Ramos (cell line): ENCODE measurements around the gene HPN.

Experiments used
- in situ Hi-C: fragments of 300-500 bp; cut with MboI; formaldehyde crosslinking; loops from one replicate; pipeline ENCODE4 v1.14.3; 2022; ENCODE audit warnings: low sequenced_read_pairs; ENCODE audit not compliant: unreplicated experiment

The HPN gene

GRCh38 chr19:35008891-35009341, 32.6 kb upstream of the HPN start:
- in situ Hi-C loops: no loop called here

DNA sequence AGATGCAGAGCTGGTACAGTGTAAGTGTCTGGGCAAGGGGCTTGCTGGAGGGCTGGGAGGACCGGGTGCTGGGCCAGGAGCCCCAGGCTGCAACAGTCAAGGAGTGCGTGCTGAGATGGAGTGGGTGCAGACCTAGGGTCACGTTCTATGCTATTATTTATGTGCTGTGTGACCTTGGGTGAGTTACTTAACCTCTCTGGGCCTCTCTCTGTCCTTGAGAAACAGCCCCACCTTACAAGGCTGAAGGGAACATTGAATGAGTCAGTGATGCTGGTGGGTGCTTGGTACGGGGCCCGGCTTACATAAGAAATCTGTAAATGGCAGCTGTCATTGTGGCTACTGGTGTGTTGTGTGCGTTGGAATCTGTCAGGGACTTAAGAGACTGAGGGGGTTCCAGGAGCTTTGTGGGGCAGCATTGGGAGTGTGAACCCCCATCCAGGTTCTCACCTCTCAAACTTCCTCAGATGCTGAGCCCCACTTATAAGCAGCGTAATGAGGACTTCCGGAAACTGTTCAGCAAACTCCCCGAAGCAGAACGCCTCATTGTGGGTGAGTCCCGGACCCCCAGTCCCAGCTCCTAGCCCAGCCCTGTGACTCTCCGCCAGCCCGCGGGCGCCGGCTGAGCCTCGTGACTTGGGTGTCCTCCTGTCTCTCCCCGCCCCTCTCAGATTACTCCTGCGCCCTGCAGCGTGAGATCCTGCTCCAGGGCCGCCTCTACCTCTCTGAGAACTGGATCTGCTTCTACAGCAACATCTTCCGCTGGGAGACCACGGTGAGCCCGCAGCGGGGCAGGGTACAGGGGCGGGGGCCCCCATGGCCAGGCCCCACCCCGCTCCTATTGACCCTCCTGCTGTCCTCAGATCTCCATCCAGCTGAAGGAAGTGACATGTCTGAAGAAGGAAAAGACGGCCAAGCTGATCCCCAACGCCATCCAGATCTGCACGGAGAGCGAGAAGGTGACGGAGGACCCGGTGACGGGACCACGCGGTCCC, 31.8 kb upstream of the HPN start:
- in situ Hi-C loops: loop anchor here (5.0 kb wide), 1 partner anchor 47 kb away; the partner anchor contains the start of gene ZNF792

DNA sequence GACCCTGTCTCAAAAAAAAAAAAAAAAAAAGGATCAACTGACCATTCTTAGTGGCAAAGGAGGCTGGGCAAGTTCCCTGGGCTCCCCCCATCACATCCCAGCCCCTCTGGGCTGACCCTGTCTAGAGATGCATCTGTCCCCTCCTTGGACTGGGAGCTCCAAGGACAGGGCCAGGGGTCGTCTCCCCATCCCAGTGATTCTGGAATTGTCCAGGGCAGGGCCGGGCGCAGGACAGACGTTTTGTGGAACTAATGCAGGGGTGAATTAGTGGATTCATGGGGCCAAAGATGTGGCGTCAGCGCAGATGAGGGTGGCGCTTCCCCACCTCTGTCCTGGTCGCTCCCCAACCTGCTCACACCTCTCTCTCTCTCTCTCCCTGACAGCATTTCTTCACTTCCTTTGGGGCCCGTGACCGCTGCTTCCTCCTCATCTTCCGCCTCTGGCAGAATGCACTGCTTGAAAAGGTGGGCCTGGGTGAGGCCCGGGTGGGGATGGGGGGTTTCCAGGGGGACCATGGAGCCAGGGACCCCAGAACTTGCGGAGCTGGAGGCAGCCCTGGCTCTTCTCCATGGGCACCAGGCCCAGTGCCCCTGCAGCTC, 30.3 kb upstream of the HPN start:
- in situ Hi-C loops: loop anchor here (5.0 kb wide), 1 partner anchor 49 kb away; the partner anchor contains the start of gene ZNF792

- in situ Hi-C loops: loop anchor here (5.0 kb wide), 1 partner anchor 50 kb away; the partner anchor contains the start of gene ZNF792
Observed at GRCh38 chr19:35011737-35012682, 29.5 kb upstream of the HPN start.

- in situ Hi-C loops: loop anchor here (5.0 kb wide), 1 partner anchor 51 kb away; the partner anchor contains the start of gene ZNF792
Observed at GRCh38 chr19:35013041-35013819, 28.3 kb upstream of the HPN start.

GRCh38 chr19:35013820-35014754, 27.4 kb upstream of the HPN start:
- in situ Hi-C loops: loop anchor here (5.0 kb wide), 1 partner anchor 52 kb away; the partner anchor contains the start of gene ZNF792

DNA sequence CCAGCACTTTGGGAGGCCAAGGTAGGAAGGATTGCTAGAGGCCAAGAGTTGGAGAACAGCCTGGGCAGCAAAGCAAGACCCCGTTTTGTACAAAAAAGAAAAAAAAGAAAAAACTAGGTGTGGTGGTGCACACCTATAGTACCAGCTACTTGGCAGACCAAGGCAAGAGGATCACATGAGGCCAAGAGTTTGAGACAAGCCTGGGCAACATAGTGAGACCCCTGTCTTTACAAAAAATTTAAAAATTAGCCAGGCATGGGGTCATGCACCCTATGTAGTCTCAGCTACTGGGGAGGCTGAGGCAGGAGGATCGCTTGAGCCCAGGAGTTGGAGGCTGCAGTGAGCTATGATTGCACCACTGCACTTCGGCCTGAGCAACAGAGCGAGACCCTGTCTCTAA, 26.7 kb upstream of the HPN start:
- in situ Hi-C loops: loop anchor here (5.0 kb wide), 1 partner anchor 52 kb away; the partner anchor contains the start of gene ZNF792

GRCh38 chr19:35015270-35015953, 26.1 kb upstream of the HPN start:
- in situ Hi-C loops: no loop called here

DNA sequence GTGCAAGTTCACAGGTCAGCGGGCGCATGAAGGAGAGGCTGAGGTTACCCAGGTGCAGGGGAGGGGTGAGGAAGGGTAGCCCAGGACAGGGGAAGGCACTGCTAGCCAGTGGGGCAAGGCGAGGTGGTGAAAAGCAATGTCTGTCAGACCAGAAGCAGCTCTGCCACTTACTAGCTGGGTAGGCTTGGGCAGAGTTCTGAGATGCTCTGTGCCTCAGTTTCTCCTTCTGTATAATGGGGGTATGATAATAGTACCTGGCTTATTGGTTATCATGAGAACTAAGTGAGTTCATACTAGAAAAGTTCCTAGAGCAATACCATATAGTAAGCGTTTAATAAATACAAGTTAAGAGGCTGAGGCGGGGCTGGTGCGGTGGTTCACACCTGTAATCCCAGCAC, 25.6 kb upstream of the HPN start:
- in situ Hi-C loops: no loop called here

DNA sequence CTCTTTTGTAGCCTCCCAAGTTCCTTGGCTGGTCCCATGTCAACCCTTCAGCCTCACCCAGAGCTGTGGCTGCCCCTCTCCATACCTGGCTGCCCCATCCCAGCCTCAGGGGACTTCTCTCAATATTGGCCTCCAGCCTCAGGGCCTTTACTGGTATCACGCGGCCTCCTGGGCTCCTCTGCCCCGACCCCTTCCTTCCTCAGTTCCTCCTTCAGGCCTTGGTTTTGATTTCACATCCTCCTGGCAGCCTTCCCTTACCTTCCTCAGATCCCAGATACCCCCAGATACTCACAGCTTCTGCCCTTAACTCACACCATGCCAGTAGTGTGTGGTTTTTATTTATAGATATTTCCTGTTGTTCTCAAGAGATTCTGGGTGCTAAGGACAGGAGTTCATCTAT, 24.0 kb upstream of the HPN start:
- in situ Hi-C loops: no loop called here

DNA sequence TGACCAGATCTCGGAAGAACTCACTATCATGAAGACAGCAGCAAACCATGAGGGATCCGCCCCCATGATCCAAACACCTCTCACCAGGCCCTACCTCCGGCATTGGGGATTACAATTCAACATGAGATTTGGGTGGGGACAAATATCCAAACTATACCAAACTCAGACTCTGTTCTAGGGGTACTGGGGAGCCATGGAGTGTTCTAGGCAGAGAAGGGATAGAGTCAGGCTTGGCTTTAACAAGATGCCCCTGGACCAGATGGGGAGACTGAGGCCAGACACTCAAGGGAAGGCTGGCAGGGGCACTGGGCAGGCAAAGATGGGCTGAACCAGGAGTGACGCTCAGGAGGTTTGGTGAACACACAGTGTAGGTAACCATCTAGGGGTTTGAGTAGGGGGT, 23.1 kb upstream of the HPN start:
- in situ Hi-C loops: no loop called here

GRCh38 chr19:35019144-35019543, 22.4 kb upstream of the HPN start:
- in situ Hi-C loops: no loop called here

DNA sequence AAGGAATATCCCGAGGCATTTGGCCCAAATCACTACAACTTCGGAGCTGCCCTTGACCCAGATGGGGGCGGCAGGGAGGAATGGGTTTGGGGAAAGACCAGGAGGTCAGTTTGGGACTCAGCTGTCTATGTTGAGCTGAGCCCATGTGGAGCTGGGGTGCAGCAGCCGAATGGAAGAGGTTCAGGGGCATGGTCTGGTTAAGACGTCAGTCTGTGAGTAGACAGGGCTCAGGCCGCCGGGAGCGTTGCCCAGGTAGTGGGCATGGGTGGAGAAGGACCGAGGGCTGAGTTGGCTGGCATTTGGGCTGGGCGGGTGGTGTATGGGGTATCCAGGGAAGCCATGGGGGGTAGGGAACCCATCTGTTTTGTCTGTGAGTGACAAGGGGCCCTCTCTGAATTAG, 20.5 kb upstream of the HPN start:
- in situ Hi-C loops: no loop called here

DNA sequence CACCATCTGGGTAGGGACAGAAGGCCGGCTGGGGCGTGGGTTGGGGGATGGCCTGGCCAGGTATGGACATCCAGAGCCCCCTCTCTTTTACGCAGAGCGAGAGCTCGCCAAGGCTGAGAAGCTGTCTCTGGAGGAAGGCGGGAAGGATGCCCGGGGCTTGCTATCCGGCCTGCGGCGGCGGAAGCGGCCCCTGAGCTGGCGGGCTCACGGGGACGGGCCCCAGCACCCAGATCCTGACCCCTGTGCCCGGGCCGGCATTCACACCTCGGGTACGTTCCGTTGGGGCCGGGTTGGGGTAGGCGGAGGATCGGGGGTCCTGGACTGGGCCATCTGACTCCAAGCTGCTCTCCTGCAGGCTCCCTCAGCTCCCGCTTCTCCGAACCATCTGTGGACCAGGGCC, 19.9 kb upstream of the HPN start:
- in situ Hi-C loops: no loop called here

DNA sequence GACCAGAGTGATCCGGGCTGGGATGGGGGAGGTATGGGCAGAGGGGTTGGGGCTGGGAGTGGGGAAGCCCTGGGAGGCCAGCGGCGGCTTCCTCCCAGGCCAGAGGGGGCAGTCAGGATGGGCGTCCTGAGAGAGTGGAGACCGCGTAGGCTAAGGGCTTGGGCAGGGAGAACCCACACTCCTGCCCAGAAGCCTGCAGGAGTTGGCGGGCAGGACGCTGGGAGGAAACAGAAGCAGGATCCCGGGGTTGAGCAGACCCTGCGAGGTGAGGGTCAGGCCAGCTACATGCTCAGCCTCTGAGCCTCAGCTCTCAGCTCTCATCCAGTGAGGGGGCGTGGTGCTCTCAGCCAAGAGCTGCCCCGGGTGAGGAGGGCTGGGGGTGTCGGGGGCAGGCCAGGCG, 19.1 kb upstream of the HPN start:
- in situ Hi-C loops: no loop called here

GRCh38 chr19:35023428-35023827, 18.1 kb upstream of the HPN start:
- in situ Hi-C loops: no loop called here

DNA sequence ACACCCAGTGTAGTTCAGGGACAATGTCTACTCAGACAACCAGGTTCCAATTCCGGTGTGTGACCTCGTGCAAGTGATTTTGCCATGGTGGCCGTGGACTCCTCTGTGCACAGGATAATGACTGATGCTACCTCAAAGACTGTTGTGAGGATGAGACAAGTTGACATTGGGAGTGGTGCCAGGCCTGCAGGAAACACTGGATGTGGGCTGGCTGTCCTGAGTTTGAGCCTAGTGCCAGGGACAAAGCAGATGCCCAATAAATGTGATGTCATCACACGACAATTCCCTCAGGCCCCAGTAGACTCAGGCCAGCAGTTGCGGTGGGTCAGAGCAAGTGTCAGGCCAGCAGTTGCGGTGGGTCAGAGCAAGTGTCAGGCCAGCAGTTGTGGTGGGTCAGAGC, 17.4 kb upstream of the HPN start:
- in situ Hi-C loops: no loop called here

DNA sequence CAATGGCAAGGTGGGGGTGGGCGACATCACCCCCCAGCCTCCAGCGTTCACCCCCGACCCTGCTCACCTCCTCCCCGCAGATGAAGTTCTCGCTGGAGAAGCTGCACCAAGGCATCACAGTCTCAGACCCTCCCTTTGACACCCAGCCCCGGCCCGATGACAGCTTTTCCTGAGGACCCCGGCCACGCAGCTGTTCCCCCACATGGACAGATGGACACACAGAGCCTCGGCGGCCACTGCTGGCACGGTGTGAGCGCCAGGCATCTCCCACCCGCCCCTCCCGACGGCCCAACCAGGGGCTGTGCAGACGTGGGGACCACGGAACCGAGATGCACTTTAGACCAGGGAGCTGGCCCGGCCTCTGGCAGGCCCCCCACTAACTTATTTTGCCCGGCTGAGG, 15.6 kb upstream of the HPN start:
- in situ Hi-C loops: no loop called here
